Lower leg skin (tissue), 4 donors: Measurements from ENCODE around the gene ZNF808. TPM values are rescaled to one million over a fixed set of nuclear protein-coding genes. Genes with fewer than 3 reads are reported as not detected.
A peak's percentile ranks its signal among the peaks of the same experiment; 100 is the strongest.
"Not testable (repeated sequence)": the region's sequence is repeated elsewhere in the genome, so short reads cannot be mapped to it uniquely, and the experiment has no call there.

Source experiments
- DNase-seq, 2 donors: peaks; one replicate each; pipeline ENCODE4 v3.0.0-alpha.2; 2019; ENCODE audit warnings: low spot score in 2 of 2
- H3K4me3 ChIP-seq: fragments of 200-600 bp; sonication (generic); 2 replicates; pipeline ENCODE4 v1.5.1; 2017; ENCODE audit warnings: mild to moderate bottlenecking, low read depth; ENCODE audit not compliant: poor library complexity, severe bottlenecking
- POLR2A ChIP-seq, 2 donors: fragments of 450-650 bp; IDR thresholded peaks; one replicate each; pipeline ENCODE4 v1.6.1; 2016 to 2017; ENCODE audit warnings: antibody characterized with exemption in 2 of 2, mild to moderate bottlenecking in 1 of 2, moderate library complexity in 1 of 2
- WGBS, 2 donors: methylation state at CpG; one replicate each; pipeline ENCODE4 v1.1.5; 2018; 5-methylcytosine and 5-hydroxymethylcytosine counted together
- intact Hi-C: fragments of 100-400 bp; cut with DNase I; formaldehyde crosslinking; loops from one replicate; pipeline ENCODE4 v1.15.0; 2023; ENCODE audit warnings: low total_unique reads
- total RNA-seq, 4 donors: library from RNA; depleted of rRNA; stranded (reverse); fragments of >200 nt; gene quantifications; one replicate each; pipeline ENCODE4 v1.1.0, GENCODE V29; 2016
- TF ChIP-seq, protein P1 (sequence below), 3 donors: fragments of 450-650 bp; IDR thresholded peaks; one replicate each; pipeline ENCODE4 v1.5.1; 2016; ENCODE audit warnings: antibody characterized with exemption in 3 of 3, mild to moderate bottlenecking in 3 of 3, moderate library complexity in 2 of 3

ZNF808 gene
- total RNA-seq, 4 donors from 2014 or later = 11.8 to 23.2 (median 15.8) TPM

DNA sequence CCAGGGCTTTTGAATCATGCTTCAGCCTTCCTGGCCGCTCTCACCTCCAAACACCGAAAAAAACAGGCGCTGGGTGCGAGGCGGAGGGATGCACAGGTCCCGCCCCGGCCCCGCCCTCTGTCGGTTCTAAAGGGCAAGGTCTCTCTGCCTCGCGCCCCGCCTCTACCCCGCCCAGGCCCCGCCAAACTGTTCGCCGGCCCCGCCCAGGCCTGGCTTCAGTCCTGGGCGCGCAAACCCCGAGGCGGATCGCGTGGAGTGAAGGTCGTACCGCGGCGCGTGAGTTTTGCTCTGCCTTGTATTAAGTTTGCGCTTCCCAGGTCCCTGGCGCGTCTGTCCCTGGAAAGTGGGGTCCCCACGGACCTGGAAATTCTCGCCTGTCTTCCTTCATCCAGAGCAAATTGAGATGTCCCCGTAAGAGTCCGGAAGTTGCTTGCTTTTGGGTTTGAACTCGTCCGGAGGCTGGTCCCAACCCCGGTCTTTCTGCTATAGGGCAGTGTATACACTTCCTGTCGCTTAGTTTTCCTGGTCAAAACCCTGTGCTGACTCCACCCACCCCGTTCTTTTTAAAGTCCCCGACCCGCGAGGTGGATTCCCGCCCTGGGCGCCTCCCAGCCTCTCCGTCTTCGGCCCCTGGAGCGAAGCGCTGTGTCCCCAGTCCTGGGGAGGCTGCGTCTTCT is 8.4 kb downstream of the ZNF808 start:
- TF ChIP-seq, protein P1, sequence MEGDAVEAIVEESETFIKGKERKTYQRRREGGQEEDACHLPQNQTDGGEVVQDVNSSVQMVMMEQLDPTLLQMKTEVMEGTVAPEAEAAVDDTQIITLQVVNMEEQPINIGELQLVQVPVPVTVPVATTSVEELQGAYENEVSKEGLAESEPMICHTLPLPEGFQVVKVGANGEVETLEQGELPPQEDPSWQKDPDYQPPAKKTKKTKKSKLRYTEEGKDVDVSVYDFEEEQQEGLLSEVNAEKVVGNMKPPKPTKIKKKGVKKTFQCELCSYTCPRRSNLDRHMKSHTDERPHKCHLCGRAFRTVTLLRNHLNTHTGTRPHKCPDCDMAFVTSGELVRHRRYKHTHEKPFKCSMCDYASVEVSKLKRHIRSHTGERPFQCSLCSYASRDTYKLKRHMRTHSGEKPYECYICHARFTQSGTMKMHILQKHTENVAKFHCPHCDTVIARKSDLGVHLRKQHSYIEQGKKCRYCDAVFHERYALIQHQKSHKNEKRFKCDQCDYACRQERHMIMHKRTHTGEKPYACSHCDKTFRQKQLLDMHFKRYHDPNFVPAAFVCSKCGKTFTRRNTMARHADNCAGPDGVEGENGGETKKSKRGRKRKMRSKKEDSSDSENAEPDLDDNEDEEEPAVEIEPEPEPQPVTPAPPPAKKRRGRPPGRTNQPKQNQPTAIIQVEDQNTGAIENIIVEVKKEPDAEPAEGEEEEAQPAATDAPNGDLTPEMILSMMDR (IDR thresholded peaks at IDR 0.05) = no peak
- TF ChIP-seq POLR2A (IDR thresholded peaks at IDR 0.05) = no peak
- intact Hi-C loops = no loop called here
- 0% methylated on average over 26 to 29 of the region's 50 CpGs for WGBS, 2 donors
- DNase-seq = peak; percentile 83 to 97
- peak overlapping the region; percentile 16 for H3K4me3 ChIP-seq

DNA sequence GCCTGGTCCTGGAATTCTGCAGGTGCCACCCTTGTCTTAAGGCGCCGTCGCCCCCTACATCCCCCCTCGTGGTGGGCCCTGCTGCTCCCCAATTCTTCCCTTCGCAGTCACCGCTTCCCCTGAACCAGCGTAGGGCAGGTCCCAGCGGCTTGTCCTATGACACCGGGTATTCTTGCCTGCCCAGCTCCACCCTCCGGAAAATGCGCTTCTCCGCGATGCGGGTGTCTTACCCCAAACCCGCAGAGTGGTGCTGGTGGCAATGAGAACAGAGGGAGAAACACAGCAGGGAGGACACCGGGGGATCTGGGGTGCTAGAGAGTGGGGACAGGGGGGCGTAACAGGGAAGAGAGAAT is 9.0 kb downstream of the ZNF808 start:
- intact Hi-C loops = no loop called here
- TF ChIP-seq, protein P1 (IDR thresholded peaks at IDR 0.05) = no peak
- TF ChIP-seq POLR2A (IDR thresholded peaks at IDR 0.05) = no peak
- H3K4me3 ChIP-seq = peak overlapping the region; percentile 16
- 1 to 11% methylated on average over 17 of the region's 17 CpGs for WGBS, 2 donors
- peak in 1 of 2 donors; percentile 89 for DNase-seq

DNA sequence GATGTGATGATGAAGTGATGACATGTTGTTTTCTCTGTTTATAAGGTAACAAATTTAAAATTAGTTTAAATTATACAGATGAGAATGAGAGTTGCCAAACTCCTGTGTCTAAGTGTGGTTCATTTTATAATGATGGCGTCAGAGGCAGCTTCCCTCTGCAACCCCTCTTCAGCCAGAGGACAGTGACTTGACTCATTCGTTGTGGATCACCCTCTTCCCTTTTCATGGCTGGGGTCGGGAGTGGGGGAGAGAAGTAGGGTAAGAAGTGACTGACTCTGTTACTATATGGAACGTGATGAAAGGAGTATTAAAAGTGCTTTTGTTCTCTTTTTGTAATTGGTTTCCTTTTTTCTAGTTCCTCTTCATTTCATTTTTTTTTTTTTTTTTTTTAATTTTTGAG is 11.3 kb downstream of the ZNF808 start:
- H3K4me3 ChIP-seq, DNase-seq, intact Hi-C loops: not testable (repeated sequence)
- WGBS, 2 donors = 67% methylated on average over 4 of the region's 4 CpGs

DNA sequence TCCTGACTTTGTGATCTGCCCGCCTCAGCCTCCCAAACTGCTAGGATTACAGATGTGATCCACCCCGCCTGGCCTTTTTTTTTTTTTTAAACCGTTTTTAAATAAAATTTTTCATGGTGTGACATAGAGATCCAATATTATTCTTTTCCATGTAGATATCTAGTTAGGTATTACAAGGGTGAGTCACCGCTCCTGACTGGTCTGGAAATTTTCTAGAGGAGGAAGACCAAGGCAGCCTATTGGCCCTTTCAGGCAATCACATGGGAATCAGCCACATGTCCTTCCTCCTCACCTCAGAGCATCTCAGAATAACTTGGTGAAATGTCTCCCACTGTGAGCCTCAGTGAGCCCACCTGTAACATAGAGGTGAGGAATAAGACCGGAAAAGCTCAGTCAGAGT is 13.7 kb downstream of the ZNF808 start:
- intact Hi-C loops, DNase-seq, H3K4me3 ChIP-seq: not testable (repeated sequence)
- WGBS, 2 donors = 93 to 97% methylated on average over 5 of the region's 5 CpGs

DNA sequence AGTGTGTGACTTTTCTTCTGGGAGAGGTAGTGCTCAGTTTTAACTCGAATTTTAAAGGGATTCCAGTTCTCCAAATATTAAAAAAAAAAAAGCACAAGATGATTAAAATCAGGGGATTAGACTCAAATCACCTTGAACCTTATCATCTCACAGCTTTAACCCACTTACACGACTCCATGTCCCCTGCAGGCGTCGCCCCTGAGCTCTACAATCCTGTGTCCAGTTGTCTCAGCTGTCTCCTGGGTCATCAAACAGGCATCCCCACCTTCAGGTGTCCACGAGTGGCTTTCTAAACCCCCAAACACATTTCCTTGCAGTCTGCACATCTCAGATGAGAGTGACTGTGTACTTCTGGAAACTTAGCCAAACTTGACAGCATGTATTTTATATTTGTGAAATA is 14.1 kb downstream of the ZNF808 start:
- H3K4me3 ChIP-seq = no peak overlapping the region
- no peak for TF ChIP-seq POLR2A (IDR thresholded peaks at IDR 0.05)
- TF ChIP-seq, protein P1 (IDR thresholded peaks at IDR 0.05) = no peak
- DNase-seq = no peak
- intact Hi-C loops = no loop called here
- 82 to 88% methylated on average over 5 of the region's 5 CpGs for WGBS, 2 donors

DNA sequence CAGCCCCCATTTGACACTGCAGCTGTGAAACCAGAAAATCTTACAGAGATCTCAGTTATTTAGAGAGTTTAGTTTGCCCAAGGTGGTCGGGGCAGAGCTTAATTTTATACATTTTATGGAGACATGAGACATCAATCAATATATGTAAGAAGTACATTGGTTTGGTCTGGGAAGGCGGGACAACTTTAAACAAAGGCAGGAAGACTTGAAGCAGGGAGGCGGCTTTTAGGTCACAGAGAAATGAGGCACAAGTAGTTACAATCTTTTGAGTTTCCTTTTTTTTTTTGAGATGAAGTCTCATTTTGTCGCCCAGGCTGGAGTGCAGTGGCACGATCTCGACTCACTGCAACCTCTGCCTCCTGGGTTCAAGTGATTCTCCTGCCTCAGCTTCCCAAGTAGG is 15.1 kb downstream of the ZNF808 start:
- DNase-seq, H3K4me3 ChIP-seq, intact Hi-C loops: not testable (repeated sequence)
- 83 to 86% methylated on average over 6 of the region's 6 CpGs for WGBS, 2 donors

DNA sequence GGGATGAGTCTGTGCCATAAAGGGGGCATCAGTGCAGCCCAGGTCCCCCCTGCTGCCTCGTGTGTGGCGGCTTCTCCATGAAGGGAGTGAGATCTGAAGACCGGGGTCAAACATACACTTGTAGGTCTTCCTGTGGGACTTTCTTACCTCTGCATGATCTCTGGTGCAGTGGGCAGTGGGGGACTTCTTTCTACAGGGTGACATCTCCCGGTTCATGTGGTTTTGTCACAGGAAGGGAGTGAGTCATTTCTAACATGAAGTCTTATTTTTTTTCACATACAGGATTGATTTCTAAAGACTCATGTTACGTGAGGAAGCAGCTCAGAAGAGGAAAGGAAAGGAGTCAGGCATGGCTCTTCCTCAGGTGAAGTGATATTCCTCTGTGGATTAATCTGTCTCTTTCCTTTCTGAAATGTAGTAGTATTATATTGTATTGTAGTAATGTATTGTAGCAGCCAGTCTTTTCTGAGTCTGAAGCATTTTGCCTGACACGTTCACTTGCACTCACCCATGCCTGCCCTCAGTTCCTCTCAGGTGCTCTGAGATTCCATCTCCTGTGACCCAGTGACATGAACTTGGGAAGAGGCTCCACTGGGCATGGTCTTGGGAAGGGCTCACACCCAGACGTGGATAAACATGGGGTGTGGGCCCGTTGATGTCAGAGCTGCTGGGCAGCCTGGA is 15.7 kb downstream of the ZNF808 start:
- 77 to 81% methylated on average over 8 of the region's 8 CpGs for WGBS, 2 donors
- DNase-seq = no peak
- TF ChIP-seq, protein P1 (IDR thresholded peaks at IDR 0.05) = no peak
- no peak for TF ChIP-seq POLR2A (IDR thresholded peaks at IDR 0.05)
- intact Hi-C loops = no loop called here
- no peak overlapping the region for H3K4me3 ChIP-seq
